NCI-H774 (cell line): Measurements from ENCODE around the gene CREG2.
"Not testable (repeated sequence)": the region's sequence is repeated elsewhere in the genome, so short reads cannot be mapped to it uniquely, and the experiment has no call there.

Experiments
- DNase-seq: peaks from one replicate; lab custom pipeline; 2025; lab: John Stamatoyannopoulos, UW

Gene CREG2

DNA sequence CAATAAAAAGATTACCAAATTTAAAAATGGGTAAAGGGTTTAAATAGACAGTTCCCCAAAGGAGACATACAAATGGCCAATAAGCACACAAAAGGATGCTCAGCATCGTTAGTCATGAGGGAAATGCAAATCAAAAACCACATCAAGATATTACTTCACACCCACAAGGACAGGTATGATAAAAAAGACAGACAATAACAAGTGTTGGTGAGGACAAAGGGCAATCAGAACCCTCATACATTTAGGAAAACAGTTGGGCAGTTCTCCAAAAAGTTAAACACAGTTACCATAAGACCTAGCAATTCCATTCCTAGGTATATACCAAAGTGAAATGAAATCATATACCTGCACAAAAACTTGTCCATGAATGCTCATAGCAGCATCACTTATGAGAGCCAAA, 14.5 kb downstream of the CREG2 start:
- no peak for DNase-seq

GRCh38 chr2:101371636-101372035, 15.7 kb downstream of the CREG2 start:
- DNase-seq: no peak

DNA sequence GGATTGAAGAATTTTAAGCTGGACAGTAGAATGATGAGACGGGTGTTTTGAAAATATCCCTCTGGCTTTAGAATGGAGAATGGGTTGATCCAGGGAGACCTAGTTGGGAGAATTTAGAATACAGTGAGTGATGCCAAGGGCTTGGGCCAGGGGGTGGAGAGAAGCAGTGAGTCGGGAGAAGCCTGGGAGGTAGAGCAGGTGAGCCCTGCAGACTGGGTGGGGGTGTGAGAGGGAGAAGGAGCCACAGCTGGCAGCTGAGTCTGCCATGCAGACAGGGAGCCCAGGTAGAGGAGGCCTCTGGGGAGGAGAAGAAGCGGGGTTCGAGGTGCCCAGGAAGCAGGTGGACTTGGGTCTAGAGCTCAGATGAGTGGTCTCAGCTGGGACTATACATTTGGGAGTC, 18.2 kb downstream of the CREG2 start:
- no peak for DNase-seq

DNA sequence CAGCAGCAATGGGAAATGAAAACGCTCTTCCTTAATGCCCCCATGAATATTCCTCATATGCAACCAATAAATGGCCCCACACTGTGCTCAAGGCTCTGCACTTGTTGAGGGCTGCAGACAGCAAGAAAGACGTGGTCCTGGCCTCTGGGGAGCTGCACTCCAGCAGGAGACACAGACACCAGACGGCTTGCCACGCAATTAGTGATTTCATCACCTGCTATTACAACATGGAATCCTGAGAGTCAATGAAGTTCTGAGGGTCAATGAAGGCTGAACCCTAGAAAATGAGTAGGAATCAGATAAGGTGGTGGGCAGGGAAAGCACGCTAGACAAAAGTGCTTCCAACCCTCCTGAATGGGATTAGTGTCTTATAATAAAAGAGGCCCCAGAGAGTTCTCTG, 18.9 kb downstream of the CREG2 start:
- DNase-seq: no peak

DNA sequence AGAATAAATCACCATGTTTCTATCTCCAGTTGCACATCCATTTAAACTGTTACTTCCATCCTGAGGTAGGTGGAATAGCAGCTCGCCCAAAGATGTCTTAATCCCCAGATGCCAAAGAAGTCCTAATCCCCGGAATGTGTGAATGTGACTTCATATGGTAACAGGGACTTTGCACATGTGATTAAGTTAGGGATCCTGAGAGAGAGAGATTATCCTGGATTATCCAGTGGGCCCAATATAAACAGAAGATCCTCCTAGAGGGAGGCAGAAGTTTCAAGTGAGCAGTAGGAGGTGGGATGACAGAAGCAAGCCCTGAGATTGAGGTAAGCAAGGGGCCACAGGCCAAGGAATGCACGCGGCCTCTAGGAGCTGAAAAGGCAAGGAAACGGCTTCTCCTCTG, 19.8 kb downstream of the CREG2 start:
- DNase-seq: no peak

- no peak for DNase-seq
Observed at GRCh38 chr2:101364878-101365277, 22.4 kb downstream of the CREG2 start.

DNA sequence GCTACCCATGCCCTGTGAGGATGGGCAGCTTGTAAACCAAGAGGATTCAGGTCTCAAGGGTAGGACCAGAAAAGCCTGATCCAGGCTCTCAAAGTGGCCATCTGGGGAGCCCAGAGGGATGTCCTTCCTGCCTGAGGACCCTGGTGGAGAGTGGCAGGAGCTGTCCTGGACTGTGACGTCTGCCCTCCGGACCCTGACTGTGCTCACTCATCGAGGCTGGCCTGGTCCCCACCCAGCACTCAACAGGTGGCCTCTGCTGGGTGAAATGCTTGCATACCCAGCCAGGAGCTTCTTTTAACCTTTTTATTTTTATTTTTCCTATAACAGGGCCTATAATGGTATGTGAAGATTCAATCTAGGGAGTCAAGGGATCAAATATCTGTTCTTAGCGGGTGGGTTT, 24.5 kb downstream of the CREG2 start:
- no peak for DNase-seq

DNA sequence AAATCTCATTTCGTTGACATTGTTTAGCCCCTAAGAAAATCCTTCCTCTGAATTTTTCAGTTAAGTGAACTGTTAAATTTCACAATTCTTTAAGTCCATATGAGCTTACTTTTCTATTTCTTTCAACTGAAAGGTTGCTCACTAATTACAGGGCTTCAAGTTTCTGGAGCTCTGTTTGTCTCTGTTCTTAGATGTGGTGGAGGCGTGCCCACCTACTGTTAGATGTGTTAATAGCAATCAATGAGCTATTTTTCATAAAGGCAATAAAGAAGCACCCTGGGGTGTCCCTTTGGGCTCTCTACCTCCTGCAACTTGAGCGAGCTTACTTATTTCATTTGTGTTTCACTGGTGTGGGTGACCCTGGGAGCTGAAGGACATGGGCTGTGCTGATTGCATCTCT, 25.0 kb downstream of the CREG2 start:
- DNase-seq: no peak

DNA sequence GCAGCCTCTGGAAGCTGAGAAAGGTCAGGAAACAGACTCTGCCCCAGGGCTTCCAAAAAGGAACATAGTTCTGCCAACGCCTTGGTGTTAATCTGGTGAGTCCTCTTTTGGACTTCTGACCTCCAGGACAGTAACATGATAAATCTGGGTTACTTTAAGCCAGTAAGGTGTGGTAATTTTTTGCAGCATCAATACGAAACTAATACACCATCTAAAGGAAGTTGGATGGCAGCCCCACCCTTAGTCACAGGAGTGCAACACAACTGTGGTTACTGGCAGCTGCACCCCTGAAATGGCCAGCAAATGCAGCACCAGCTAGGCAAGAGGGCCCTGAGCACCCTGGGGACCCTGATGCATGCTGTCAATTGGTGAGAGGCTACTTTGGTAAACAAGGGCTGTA, 25.8 kb downstream of the CREG2 start:
- DNase-seq: no peak

GRCh38 chr2:101361121-101361520, 26.2 kb downstream of the CREG2 start:
- DNase-seq: no peak

- DNase-seq: no peak
Observed at GRCh38 chr2:101360232-101360631, 27.1 kb downstream of the CREG2 start.

- no peak for DNase-seq
Observed at GRCh38 chr2:101359410-101359954, 27.8 kb downstream of the CREG2 start.

- DNase-seq: no peak
Observed at GRCh38 chr2:101357376-101357775, 29.9 kb downstream of the CREG2 start.

- no peak for DNase-seq
Observed at GRCh38 chr2:101356521-101356920, 30.8 kb downstream of the CREG2 start.

DNA sequence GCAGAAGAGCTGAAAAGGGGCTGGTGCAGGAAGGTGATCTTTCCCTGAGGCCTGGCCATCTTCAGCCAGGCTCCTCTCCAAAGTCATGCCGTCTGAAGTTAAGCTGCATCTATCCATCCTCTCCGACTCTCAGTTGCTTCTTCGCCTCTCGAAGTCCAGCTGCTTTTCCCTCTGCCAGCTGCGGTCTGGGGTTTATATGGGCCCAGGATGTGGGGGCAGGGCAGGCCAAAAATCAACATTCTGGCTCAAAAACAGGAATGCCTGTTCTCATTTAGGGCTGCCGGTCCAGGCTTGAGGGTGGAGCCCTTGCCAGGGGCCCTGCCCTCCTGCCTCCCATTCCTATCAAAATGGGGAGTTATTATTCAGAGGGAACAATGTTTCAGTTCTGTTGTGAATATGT, 31.2 kb downstream of the CREG2 start:
- no peak for DNase-seq

DNA sequence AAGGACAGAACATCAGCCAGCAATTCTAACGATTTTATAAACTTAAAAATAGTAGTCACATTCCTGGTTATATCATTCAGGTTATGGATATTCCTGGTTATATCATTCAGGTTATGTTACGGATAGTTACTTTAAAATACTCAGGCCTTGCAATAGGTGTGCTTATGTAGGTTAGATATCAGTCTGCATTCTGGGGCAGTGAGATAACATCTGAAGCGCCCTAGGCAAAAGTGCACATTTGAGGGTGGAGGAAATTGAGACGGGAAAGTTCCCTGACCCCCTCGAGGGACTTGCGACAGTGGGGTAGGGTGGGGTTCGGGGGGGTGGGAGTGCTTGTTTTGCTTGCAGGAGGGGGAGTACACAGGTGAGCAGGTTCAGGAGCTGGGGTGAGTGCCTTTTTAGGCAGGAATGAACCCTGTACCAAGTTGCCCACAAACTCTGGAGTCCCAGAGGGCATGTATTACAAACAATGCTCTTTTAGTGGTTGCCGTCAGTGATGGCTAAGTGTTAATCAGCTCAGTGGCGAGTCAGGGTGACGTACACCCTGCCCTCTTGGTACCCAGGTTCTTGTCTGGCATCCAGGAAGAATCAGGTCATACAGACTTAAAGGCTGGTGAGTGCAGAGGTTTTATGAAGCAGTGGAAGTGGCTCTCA, 31.8 kb downstream of the CREG2 start:
- DNase-seq: no peak

- no peak for DNase-seq
Observed at GRCh38 chr2:101354420-101355311, 32.6 kb downstream of the CREG2 start.

DNA sequence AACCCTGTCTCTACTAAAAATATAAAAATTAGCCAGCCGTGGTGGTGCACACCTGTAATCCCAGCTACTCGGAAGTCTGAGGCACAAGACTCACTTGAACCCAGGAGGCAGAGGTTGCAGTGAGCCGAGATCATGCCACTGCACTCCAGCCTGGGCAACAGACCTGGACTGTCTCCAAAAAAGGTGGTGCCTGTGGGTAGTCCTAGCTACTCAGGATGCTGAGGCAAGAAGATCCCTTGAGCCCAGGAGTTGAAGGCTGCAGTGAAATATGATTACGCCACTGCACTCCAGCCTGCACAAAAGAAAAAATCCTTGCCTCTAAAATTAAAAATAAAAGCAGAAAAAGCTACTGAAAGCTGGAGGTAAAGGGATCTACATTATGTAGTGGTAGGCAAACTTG, 34.7 kb downstream of the CREG2 start:
- not testable (repeated sequence) for DNase-seq

- DNase-seq: no peak
Observed at GRCh38 chr2:101351207-101351606, 36.1 kb downstream of the CREG2 start.

GRCh38 chr2:101349893-101350662, 37.2 kb downstream of the CREG2 start:
- no peak for DNase-seq

DNA sequence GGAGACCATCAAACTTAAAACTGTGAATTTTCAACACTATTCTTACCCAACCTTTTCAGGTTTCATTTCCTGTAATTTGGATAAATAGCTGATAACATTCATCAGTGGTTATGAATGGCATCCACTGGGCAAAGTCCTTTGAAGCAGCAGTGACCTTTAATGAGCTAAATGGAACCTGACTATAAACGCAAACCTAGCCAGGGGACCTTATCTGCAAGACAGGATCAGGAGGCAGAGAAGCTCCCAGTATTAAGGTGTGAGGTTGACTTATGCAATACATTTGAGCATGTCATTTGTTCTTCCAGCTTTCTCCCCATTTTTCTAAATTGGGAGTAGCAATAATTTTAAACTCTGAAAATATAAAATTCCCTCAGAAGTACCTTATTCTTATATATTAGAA, 38.4 kb downstream of the CREG2 start:
- DNase-seq: no peak

DNA sequence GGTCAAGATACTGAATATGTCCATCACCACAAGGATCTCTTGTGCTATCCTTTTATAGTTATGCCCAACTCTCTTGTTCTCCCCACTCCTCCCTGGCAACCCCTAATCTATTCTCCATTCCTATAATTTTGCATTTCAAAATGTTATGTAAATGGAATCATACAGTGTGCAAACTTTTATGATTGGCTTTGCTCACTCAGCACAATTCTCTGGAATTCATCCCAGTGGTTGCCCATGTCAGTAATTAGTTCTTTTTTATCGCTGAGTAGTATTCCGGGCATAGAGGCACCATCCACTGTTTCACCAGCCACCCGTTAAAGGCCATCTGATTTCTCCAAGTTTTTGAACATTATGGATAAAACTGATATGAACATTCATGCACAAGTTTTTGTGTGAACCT, 40.4 kb downstream of the CREG2 start:
- DNase-seq: no peak

GRCh38 chr2:101344137-101344536, 43.2 kb downstream of the CREG2 start:
- DNase-seq: no peak
